HEK293T (cell line): Measurements from ENCODE around the gene TRPM3.

Experiments used
- CTCF ChIA-PET: fragments of 350-600 bp; formaldehyde crosslinking; extraction: SDS; loops from one replicate; lab custom pipeline; 2021; ENCODE audit warnings: antibody characterized with exemption, inconsistent platforms; lab: Yijun Ruan, JAX
- POLR2A ChIA-PET: fragments of 350-600 bp; formaldehyde crosslinking; extraction: SDS; loops from one replicate; lab custom pipeline; 2020; ENCODE audit warnings: antibody characterized with exemption, inconsistent platforms; lab: Yijun Ruan, JAX
- DNase-seq: peaks from one replicate; pipeline ENCODE4 v3.0.0; 2012; ENCODE audit warnings: mixed read lengths; ENCODE audit errors: extremely low spot score
- ARNT ChIP-seq: fragments of 450-650 bp; IDR thresholded peaks from 2 replicates; pipeline ENCODE4 v1.6.1; 2017; ENCODE audit warnings: mild to moderate bottlenecking
- BHLHE40 ChIP-seq: fragments of 450-650 bp; IDR thresholded peaks from 2 replicates; pipeline ENCODE4 v1.6.1; 2016; ENCODE audit warnings: mild to moderate bottlenecking, moderate library complexity, borderline replicate concordance
- CTBP1 ChIP-seq: fragments of 450-650 bp; IDR thresholded peaks from 2 replicates; pipeline ENCODE4 v1.6.1; 2016; ENCODE audit warnings: borderline replicate concordance
- ELF4 ChIP-seq: fragments of 450-650 bp; IDR thresholded peaks from 2 replicates; pipeline ENCODE4 v1.6.1; 2017; ENCODE audit warnings: antibody characterized with exemption
- FOXA1 ChIP-seq: fragments of 450-650 bp; IDR thresholded peaks from 2 replicates; pipeline ENCODE4 v1.6.1; 2016; ENCODE audit warnings: mild to moderate bottlenecking
- FOXK2 ChIP-seq: fragments of 450-650 bp; IDR thresholded peaks from 2 replicates; pipeline ENCODE4 v1.6.1; 2016; ENCODE audit warnings: mild to moderate bottlenecking
- FOXM1 ChIP-seq: fragments of 450-650 bp; IDR thresholded peaks from 2 replicates; pipeline ENCODE4 v1.6.1; 2017; ENCODE audit warnings: mild to moderate bottlenecking, borderline replicate concordance
- HDGF ChIP-seq: fragments of 450-650 bp; IDR thresholded peaks from 2 replicates; pipeline ENCODE4 v1.6.1; 2017; ENCODE audit warnings: antibody characterized with exemption, borderline replicate concordance
- L3MBTL2 ChIP-seq: fragments of 450-650 bp; conservative IDR thresholded peaks from 2 replicates; pipeline ENCODE4 v1.6.1; 2016; ENCODE audit warnings: mild to moderate bottlenecking
- LEF1 ChIP-seq: fragments of 450-650 bp; IDR thresholded peaks from 2 replicates; pipeline ENCODE4 v1.6.1; 2017; ENCODE audit warnings: mild to moderate bottlenecking, borderline replicate concordance
- NFRKB ChIP-seq: fragments of 450-650 bp; IDR thresholded peaks from 2 replicates; pipeline ENCODE4 v1.6.1; 2016; ENCODE audit warnings: mild to moderate bottlenecking, moderate library complexity
- SP1 ChIP-seq: fragments of 450-650 bp; IDR thresholded peaks from 2 replicates; pipeline ENCODE4 v1.6.1; 2017
- SUZ12 ChIP-seq: fragments of 450-650 bp; IDR thresholded peaks from 2 replicates; pipeline ENCODE4 v1.6.1; 2016; ENCODE audit warnings: mild to moderate bottlenecking
- TARDBP ChIP-seq: fragments of 450-650 bp; IDR thresholded peaks from 2 replicates; pipeline ENCODE4 v1.6.1; 2016
- ZNF384 ChIP-seq: fragments of 450-650 bp; IDR thresholded peaks from 2 replicates; pipeline ENCODE4 v1.6.1; 2016
- TF ChIP-seq, protein P1 (sequence below): fragments of 450-650 bp; IDR thresholded peaks from 2 replicates; pipeline ENCODE4 v1.6.1; 2016

TRPM3 gene

DNA sequence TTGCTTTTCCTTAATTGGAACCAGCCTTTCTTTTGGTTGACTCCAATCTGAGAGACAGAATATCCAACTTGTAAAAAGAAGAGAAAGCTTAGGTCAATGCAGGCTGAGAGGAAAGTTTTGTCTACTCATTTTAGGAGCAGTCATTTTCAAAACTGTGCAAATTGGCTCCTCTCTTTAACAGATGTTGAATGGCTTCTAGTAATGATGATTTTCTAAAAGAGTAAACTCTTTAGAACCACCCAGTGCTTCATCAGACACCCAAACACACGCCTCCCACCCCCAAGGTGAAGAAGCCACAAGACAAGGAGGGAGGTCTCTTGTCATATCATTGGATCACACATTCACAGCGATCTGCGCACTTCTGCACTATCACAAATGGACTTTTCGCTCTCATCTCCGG lies 590.7 kb downstream of the TRPM3 start:
- no peak for TF ChIP-seq FOXM1
- TF ChIP-seq L3MBTL2 = no peak
- TF ChIP-seq SUZ12 = no peak
- no peak for TF ChIP-seq ELF4
- TF ChIP-seq, protein P1, sequence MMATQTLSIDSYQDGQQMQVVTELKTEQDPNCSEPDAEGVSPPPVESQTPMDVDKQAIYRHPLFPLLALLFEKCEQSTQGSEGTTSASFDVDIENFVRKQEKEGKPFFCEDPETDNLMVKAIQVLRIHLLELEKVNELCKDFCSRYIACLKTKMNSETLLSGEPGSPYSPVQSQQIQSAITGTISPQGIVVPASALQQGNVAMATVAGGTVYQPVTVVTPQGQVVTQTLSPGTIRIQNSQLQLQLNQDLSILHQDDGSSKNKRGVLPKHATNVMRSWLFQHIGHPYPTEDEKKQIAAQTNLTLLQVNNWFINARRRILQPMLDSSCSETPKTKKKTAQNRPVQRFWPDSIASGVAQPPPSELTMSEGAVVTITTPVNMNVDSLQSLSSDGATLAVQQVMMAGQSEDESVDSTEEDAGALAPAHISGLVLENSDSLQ = no peak
- no peak for TF ChIP-seq ZNF384
- DNase-seq = no peak
- ChIA-PET POLR2A (no interaction called here), CTCF (no interaction called here)

DNA sequence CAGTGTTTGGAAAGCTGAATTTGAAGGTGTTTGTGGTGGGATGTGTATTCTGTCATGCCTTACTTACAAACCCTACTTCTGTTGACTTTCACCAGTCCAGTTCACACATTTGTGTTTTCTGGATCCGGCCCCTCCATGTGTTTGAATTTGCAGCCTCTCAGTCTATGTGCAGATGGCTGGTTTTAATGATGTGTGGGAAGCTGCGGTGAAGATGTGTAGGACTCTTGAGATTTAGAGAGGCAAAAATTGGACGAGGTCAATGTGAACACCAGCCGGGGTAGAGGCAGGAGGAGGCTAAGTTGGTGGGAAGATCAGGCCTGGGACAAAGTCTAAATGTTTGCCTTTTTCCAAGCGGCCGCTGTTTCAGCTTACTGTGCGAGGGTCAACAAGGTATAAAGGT lies 591.6 kb downstream of the TRPM3 start:
- DNase-seq = no peak
- ChIA-PET POLR2A (no interaction called here), CTCF (no interaction called here)
- no peak for TF ChIP-seq FOXK2
- no peak for TF ChIP-seq ZNF384
- no peak for TF ChIP-seq L3MBTL2
- TF ChIP-seq, protein P1 = no peak
- no peak for TF ChIP-seq NFRKB
- TF ChIP-seq SP1 = no peak

DNA sequence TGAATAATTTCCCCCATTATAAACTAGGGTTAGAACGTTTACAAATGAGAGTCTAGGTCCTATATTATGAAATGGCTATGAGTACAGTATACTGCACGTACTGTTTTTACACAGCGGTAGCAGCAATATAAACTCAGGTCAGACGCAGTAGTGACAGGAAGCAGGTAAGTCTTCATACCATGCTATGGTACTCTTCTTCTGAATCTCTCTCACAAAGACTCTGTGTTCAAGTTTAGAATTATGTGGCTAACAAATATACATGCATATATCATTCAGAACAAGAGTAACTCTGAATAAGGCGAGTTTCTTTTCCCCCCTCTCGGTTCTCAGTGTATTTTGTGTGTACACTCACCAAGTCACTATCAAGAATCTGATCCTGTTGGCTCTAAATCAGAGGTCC lies 592.0 kb downstream of the TRPM3 start:
- ChIA-PET POLR2A (no interaction called here), CTCF (no interaction called here)
- DNase-seq = no peak
- TF ChIP-seq FOXA1 (no peak), SP1 (no peak), CTBP1 (no peak), ZNF384 (no peak), TARDBP (no peak)

DNA sequence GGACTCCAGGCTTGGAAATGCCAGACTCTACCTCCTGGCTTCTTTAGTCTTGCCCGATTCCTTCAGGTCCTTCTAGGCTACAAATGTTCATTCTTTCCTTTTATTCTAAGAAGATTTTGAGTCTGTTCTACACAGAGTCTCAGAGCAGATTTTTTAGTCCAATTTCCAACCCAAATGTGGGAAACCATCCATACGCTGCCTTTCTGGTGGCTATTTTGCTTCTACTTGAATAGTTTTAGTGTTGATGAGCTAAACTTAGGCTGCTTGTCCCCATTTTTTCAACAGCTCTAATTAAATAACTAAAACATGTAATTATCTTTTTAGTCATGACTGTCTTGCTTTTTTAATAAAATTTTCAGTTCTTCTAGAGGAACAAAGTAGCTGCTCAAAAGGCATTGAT lies 594.5 kb downstream of the TRPM3 start:
- CTCF ChIA-PET = no interaction called here
- DNase-seq = no peak
- POLR2A ChIA-PET = no interaction called here
- TF ChIP-seq CTBP1 (no peak), ZNF384 (no peak), SP1 (no peak), FOXK2 (no peak), TARDBP (no peak), NFRKB (no peak), FOXM1 (no peak), ARNT (no peak), ELF4 (no peak), FOXA1 (no peak), HDGF (no peak), BHLHE40 (no peak), L3MBTL2 (no peak), SUZ12 (no peak), LEF1 (no peak)
- TF ChIP-seq, protein P1 = no peak

DNA sequence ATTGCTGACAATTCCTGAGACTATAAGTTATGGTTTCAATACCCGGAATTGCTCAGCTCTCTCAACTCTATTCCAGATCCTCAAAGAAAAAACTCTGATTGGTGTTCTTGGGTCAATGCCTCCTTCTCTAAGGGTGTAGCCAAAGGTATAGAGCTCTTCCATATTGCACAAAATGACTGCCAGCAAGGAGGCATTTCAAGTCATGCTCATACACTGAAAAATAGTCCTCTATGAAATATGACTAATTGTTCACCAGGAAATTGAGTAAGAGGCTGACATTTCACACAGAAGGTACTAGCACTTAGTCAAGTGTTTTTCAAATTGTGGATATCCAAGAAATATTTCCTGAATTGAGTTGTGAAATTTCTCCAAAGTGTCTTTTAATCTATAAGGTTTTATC lies 595.9 kb downstream of the TRPM3 start:
- CTCF ChIA-PET = no interaction called here
- POLR2A ChIA-PET = no interaction called here
- no peak for TF ChIP-seq HDGF
- no peak for TF ChIP-seq NFRKB
- TF ChIP-seq TARDBP = no peak
- TF ChIP-seq SP1 = no peak
- no peak for TF ChIP-seq FOXK2
- no peak for TF ChIP-seq L3MBTL2
- no peak for TF ChIP-seq FOXA1
- TF ChIP-seq BHLHE40 = no peak
- no peak for TF ChIP-seq LEF1
- TF ChIP-seq CTBP1 = no peak
- no peak for TF ChIP-seq FOXM1
- no peak for TF ChIP-seq SUZ12
- TF ChIP-seq, protein P1 = no peak
- no peak for TF ChIP-seq ELF4
- TF ChIP-seq ARNT = no peak
- TF ChIP-seq ZNF384 = no peak
- DNase-seq = no peak

DNA sequence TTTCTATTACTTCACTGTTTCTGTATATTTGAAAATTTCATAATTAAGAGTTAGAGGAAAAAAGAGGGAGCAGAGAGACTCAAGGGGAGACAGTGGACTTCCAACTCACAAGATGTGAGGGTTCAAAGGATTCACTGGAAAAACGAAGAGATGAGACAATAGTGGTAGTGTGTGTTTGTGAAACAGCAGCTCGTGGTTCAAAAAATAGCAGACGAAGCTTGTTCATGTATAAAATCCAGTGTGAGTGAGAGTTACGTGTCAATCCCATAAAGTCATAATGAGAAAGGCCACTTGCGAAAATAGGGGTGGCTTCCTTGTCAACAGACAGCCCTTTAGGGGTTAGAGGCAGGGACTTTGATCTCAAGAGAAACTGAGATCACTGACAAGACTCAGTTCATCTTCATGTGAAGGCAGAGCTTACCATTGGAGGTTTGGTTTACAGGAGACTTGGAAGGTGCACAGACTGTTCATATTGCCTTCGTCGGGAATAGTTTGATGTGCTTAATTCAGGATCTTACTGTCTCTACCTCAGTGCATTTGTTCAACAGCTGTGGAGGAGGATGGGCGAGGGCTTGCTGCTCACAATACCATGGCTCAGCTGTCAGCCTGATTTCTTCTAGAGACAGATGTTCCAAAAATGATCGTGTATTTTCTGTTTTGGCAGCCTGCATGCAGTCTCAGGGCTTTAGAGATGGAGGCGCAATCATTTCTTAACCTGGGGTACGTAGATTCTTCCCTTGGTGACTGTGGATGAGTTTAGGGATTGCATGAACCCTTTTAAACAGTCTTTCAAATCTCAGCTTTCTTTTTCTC lies 601.3 kb downstream of the TRPM3 start:
- ChIA-PET CTCF (interaction anchor here (1.6 kb wide), 1 partner anchor 11 kb away, joined by 3 read pairs; no protein-coding TSS in a partner anchor), POLR2A (no interaction called here)
- DNase-seq = no peak
- TF ChIP-seq FOXK2 (no peak), FOXM1 (no peak), SUZ12 (no peak), BHLHE40 (no peak), TARDBP (no peak), L3MBTL2 (no peak), FOXA1 (no peak), ELF4 (no peak), ZNF384 (no peak), HDGF (no peak), LEF1 (no peak), ARNT (no peak), NFRKB (no peak), SP1 (no peak), CTBP1 (no peak)
- TF ChIP-seq, protein P1 = no peak
